Measurements from ENCODE around the gene CCDC74A.
"Not testable (repeated sequence)": the region's sequence is repeated elsewhere in the genome, so short reads cannot be mapped to it uniquely, and the experiment has no call there.

CCDC74A gene

DNA sequence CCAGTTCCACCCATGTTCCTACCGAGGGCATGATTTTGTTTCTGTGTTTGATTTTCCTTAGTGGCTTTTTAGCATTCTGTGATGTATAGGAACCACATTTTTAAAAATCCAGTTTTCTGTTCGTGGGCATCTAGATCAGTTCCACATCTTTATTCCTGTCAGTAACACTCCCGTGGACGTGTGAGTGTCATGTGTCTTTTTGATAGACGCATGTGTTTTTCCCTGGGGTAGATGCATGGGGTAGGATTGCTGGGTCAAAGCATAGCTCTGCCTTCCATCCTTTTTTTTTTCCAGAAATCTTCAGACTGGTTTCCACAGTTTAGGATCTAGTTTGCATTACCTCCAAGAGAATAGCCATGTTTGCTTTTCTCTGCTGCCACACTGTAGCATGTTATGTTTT, 38.7 kb downstream of the CCDC74A start:
- no peak for DNase-seq

DNA sequence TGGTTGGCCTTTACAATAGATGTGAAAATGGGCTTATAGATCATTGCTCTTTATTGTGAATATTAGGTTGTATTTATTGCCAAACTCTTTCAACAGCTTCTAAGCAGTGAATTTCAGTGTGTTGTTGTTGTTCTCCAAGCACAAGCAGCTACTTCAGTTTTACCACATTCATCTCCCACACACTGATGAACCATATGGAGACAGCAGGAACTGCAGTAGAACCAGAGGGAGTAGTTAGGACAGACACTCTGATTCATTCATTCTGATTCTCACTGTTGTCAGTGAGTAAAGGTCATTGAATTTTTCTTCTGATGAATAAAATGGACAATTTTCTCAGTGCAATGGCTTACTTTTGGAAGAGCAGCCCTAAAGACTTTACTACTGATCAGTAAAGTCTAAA, 40.2 kb downstream of the CCDC74A start:
- DNase-seq: no peak

DNA sequence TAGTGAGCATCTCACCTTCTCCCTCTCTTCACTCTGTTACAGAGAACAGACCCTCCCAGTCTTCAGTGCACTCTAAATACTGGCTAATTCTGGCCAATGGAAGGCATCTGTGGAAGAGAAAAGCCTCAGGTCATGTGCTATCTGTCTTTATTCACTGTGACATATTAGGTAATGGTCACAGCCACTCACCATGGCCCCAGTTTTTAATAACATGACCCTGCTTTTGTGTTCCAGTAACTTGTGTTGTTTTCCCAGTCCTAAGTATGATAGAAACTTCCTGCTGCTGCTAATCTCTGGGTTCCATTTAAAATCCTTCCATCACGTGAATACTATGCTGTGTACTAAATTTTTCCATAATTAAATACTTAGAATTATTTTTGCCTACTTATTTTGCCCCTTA, 40.7 kb downstream of the CCDC74A start:
- not testable (repeated sequence) for DNase-seq

GRCh38 chr2:131572175-131572574, 44.5 kb downstream of the CCDC74A start:
- DNase-seq: no peak

GRCh38 chr2:131577812-131578211, 50.1 kb downstream of the CCDC74A start:
- DNase-seq: no peak

DNA sequence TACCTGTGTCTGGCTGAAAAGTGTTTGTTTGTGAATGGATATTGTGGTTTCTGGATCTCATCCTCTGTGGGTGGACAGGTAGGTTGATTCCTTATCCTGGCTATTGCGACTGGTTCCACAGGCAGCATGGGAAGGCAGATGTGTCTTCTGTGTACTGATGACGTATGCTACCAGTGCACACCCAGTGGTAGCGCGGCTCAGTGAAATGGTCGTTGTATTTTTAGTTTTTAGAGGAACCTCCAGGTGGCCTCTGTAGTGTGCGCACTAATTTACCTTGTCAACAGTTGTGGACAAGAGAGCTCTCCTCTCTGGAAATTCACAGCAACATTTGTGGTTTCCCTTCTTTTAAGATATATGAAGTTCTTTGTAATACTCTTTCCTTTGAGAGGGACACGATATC, 52.5 kb downstream of the CCDC74A start:
- no peak for DNase-seq

Measured in activated CD4-positive, alpha-beta T cell treated with anti-CD3 and anti-CD28 coated beads, Interleukin-2, amount 50 U/mL, for 16 hours (primary cell).